Liver (tissue), 9 donors: ENCODE results near the gene FBXO31. TPM values are rescaled to one million over a fixed set of nuclear protein-coding genes. Genes with fewer than 3 reads are reported as not detected.

ENCODE experiments used
- DNase-seq: peaks from one replicate; pipeline ENCODE4 v3.0.0-alpha.2; 2017; ENCODE audit warnings: low spot score
- H3K27ac ChIP-seq, 2 donors: one replicate each; pipeline ENCODE4 v1.7.0; 2013; ENCODE audit warnings: inconsistent platforms in 2 of 2, low read length in 2 of 2, control low read depth in 1 of 2, low read depth in 1 of 2, mild to moderate bottlenecking in 1 of 2
- H3K27me3 ChIP-seq, 4 donors: one replicate each; pipeline versions ENCODE4 v1.6.1 to v1.7.0; 2013; ENCODE audit warnings: low read length in 3 of 4, inconsistent platforms in 1 of 4, mild to moderate bottlenecking in 1 of 4, moderate library complexity in 1 of 4; ENCODE audit not compliant: control insufficient read depth in 4 of 4, insufficient read depth in 4 of 4
- H3K36me3 ChIP-seq, 4 donors: one replicate each; pipeline versions ENCODE4 v1.6.1 to v1.7.0; 2013; ENCODE audit warnings: low read length in 3 of 4, mild to moderate bottlenecking in 3 of 4, low read depth in 1 of 4, moderate library complexity in 1 of 4; ENCODE audit not compliant: control insufficient read depth in 4 of 4, insufficient read depth in 3 of 4
- H3K4me1 ChIP-seq, 4 donors: one replicate each; pipeline versions ENCODE4 v1.6.1 to v1.7.0; 2013; ENCODE audit warnings: low read length in 3 of 4, mild to moderate bottlenecking in 3 of 4, moderate library complexity in 1 of 4; ENCODE audit not compliant: control insufficient read depth in 4 of 4, insufficient read depth in 4 of 4
- H3K4me3 ChIP-seq, 3 donors: one replicate each; pipeline versions ENCODE4 v1.6.1 to v1.7.0; 2013; ENCODE audit warnings: low read length in 3 of 3, control low read depth in 1 of 3, low read depth in 1 of 3, mild to moderate bottlenecking in 1 of 3
- H3K9ac ChIP-seq, 2 donors: one replicate each; pipeline ENCODE4 v1.7.0; 2013; ENCODE audit warnings: low read length in 2 of 2, mild to moderate bottlenecking in 2 of 2, moderate library complexity in 2 of 2, control low read depth in 1 of 2, low read depth in 1 of 2
- H3K9me3 ChIP-seq, 4 donors: one replicate each; pipeline versions ENCODE4 v1.6.1 to v1.7.0; 2013; ENCODE audit warnings: low read length in 3 of 4; ENCODE audit not compliant: control insufficient read depth in 4 of 4
- ATF3 ChIP-seq: IDR thresholded peaks from 2 replicates; pipeline ENCODE4 v1.6.1; 2016; ENCODE audit warnings: antibody characterized with exemption
- CTCF ChIP-seq: fragments of 150-350 bp; IDR thresholded peaks from 2 replicates; pipeline ENCODE4 v1.5.1; 2017; ENCODE audit warnings: improper control_type of control experiment, low read depth, low read length; ENCODE audit not compliant: missing input control
- EGR1 ChIP-seq, 2 donors: IDR thresholded peaks; 2 replicates each; pipeline ENCODE4 v1.6.1; 2016 to 2018; ENCODE audit warnings: antibody characterized with exemption in 2 of 2, low read depth in 2 of 2
- FOXA1 ChIP-seq: IDR thresholded peaks from 2 replicates; pipeline ENCODE4 v1.6.1; 2016; ENCODE audit warnings: antibody characterized with exemption
- FOXA2 ChIP-seq: IDR thresholded peaks from 2 replicates; pipeline ENCODE4 v1.6.1; 2016; ENCODE audit warnings: antibody characterized with exemption
- GABPA ChIP-seq, 2 donors: IDR thresholded peaks in 1 of 2; conservative IDR thresholded peaks in 1 of 2; 2 replicates each; pipeline ENCODE4 v1.6.1; 2016; ENCODE audit warnings: antibody characterized with exemption in 2 of 2, mild to moderate bottlenecking in 1 of 2, moderate library complexity in 1 of 2
- HNF4A ChIP-seq, 2 donors: conservative IDR thresholded peaks; 2 replicates each; pipeline ENCODE4 v1.6.1; 2016; ENCODE audit warnings: antibody characterized with exemption in 2 of 2, mild to moderate bottlenecking in 2 of 2
- HNF4G ChIP-seq: IDR thresholded peaks from 2 replicates; pipeline ENCODE4 v1.6.1; 2016; ENCODE audit warnings: antibody characterized with exemption
- MAX ChIP-seq: IDR thresholded peaks from 2 replicates; pipeline ENCODE4 v1.6.1; 2016; ENCODE audit warnings: antibody characterized with exemption
- NR2F2 ChIP-seq: IDR thresholded peaks from 2 replicates; pipeline ENCODE4 v1.6.1; 2016; ENCODE audit warnings: antibody characterized with exemption
- REST ChIP-seq: IDR thresholded peaks from 2 replicates; pipeline ENCODE4 v1.6.1; 2016; ENCODE audit warnings: antibody characterized with exemption, mild to moderate bottlenecking
- RXRA ChIP-seq, 2 donors: IDR thresholded peaks; 2 replicates each; pipeline ENCODE4 v1.6.1; 2017 to 2018; ENCODE audit warnings: antibody characterized with exemption in 2 of 2, mild to moderate bottlenecking in 1 of 2
- SP1 ChIP-seq: IDR thresholded peaks from 2 replicates; pipeline ENCODE4 v1.6.1; 2018; ENCODE audit warnings: antibody characterized with exemption, mild to moderate bottlenecking
- TAF1 ChIP-seq: conservative IDR thresholded peaks from 2 replicates; pipeline ENCODE4 v1.6.1; 2016; ENCODE audit warnings: antibody characterized with exemption, mild to moderate bottlenecking
- YY1 ChIP-seq: IDR thresholded peaks from 2 replicates; pipeline ENCODE4 v1.6.1; 2016; ENCODE audit warnings: antibody characterized with exemption, mild to moderate bottlenecking
- ZBTB33 ChIP-seq: IDR thresholded peaks from 2 replicates; pipeline ENCODE4 v1.6.1; 2016; ENCODE audit warnings: antibody characterized with exemption
- WGBS: extraction: QIAGEN DNeasy Blood & Tissue Kit; methylation state at CpG from one replicate; pipeline ENCODE4 v1.1.7; 2013; 5-methylcytosine and 5-hydroxymethylcytosine counted together
- polyA plus RNA-seq, 2 donors: library from polyadenylated mRNA; stranded (reverse) in 1 of 2; unstranded in 1 of 2; fragments of 200-250 nt in 1 of 2; fragments of >200 nt in 1 of 2; fragmentation: Nextera tagmentation in 1 of 2; extraction: Ambion mirVana in 1 of 2; gene quantifications; one replicate each; pipeline versions ENCODE4 v1.2.1 to v1.2.3, GENCODE V29; 2013 to 2015
- total RNA-seq, 2 donors: library from RNA; depleted of rRNA; stranded (reverse); fragments of >200 nt; gene quantifications; one replicate each; pipeline ENCODE4 v1.2.3, GENCODE V29; 2014
- donor health status: healthy.
- donor health status: healthy.
- donor health status: healthy.
- donor health status: healthy.
- donor health status: healthy.

The FBXO31 gene
- total and polyA plus RNA-seq, 4 donors: 13.2 to 30.3 (median 18.1) TPM

GRCh38 chr16:87367529-87367928, 16.0 kb downstream of the FBXO31 start:
- H3K4me3 ChIP-seq: no peak overlapping the region
- 89% methylated on average over 9 of the region's 9 CpGs for WGBS
- H3K27me3 ChIP-seq: no peaks in the 10 kb centered on the region
- peaks cover 0 to 4% (median 2%) of the 10 kb centered on the region in 4 donors for H3K36me3 ChIP-seq
- no peak overlapping the region for H3K27ac ChIP-seq
- no peak for TF ChIP-seq REST
- no peak for TF ChIP-seq ATF3
- no peak for TF ChIP-seq NR2F2
- TF ChIP-seq YY1: no peak
- no peak for TF ChIP-seq SP1
- TF ChIP-seq EGR1 (IDR thresholded peaks at IDR 0.05; ENCODE audit: low read depth in 2 of 2): no peak
- TF ChIP-seq TAF1: no peak
- no peak for TF ChIP-seq HNF4A (conservative IDR thresholded peaks at IDR 0.05)
- no peak for TF ChIP-seq MAX
- TF ChIP-seq FOXA2: no peak
- no peak for TF ChIP-seq HNF4G
- peaks cover 0 to 24% (median 9%) of the 10 kb centered on the region in 4 donors for H3K4me1 ChIP-seq
- no peaks in the 10 kb centered on the region for H3K9me3 ChIP-seq
- DNase-seq: no peak
- H3K9ac ChIP-seq: no peak overlapping the region

GRCh38 chr16:87366930-87367329, 16.6 kb downstream of the FBXO31 start:
- Histone ChIP-seq H3K9me3 (no peaks in the 10 kb centered on the region), H3K36me3 (peaks cover 0 to 7% (median 3%) of the 10 kb centered on the region in 4 donors), H3K4me1 (peaks cover 0 to 20% (median 9%) of the 10 kb centered on the region in 4 donors), H3K27me3 (no peaks in the 10 kb centered on the region), H3K27ac (no peak overlapping the region), H3K9ac (no peak overlapping the region), H3K4me3 (no peak overlapping the region)
- TF ChIP-seq CTCF (no peak), FOXA1 (no peak), HNF4G (no peak), ZBTB33 (no peak), GABPA (IDR thresholded peaks at IDR 0.05 in 1 of 2, conservative IDR thresholded peaks at IDR 0.05 in 1 of 2) (no peak), MAX (no peak), YY1 (no peak), RXRA (IDR thresholded peaks at IDR 0.05) (no peak), SP1 (no peak), NR2F2 (no peak), FOXA2 (no peak), TAF1 (no peak)
- DNase-seq: no peak
- 81% methylated on average over 1 of the region's 1 CpG for WGBS
